SK-N-MC (cell line): ENCODE measurements around the gene WDR7.

Experiments used
- DNase-seq: peaks from one replicate; pipeline ENCODE4 v3.0.0-alpha.2; 2011; ENCODE audit warnings: low read depth, low spot score
- H3K27ac ChIP-seq: fragments of 200-600 bp; sonication (generic); 2 replicates; pipeline ENCODE4 v1.5.1; 2016; ENCODE audit warnings: mixed run types
- H3K36me3 ChIP-seq: fragments of 200-600 bp; sonication (generic); 2 replicates; pipeline ENCODE4 v1.6.1; 2017; ENCODE audit warnings: antibody characterized with exemption, low read length, mixed read lengths; ENCODE audit not compliant: insufficient read depth
- H3K4me3 ChIP-seq: fragments of 200-600 bp; sonication (generic); 2 replicates; pipeline ENCODE4 v1.5.1; 2016
- H3K9ac ChIP-seq: fragments of 200-600 bp; sonication (generic); 2 replicates; pipeline ENCODE4 v1.8.0; 2017; ENCODE audit warnings: mixed run types, mixed read lengths; ENCODE audit not compliant: insufficient read length
- H3K9me3 ChIP-seq: fragments of 200-600 bp; sonication (generic); 2 replicates; pipeline ENCODE4 v1.6.1; 2017; ENCODE audit warnings: low read depth, mild to moderate bottlenecking, antibody characterized with exemption, low read length, moderate library complexity, mixed read lengths
- EZH2 ChIP-seq: fragments of 200-600 bp; sonication (generic); IDR thresholded peaks from one replicate; pipeline ENCODE4 v1.6.1; 2017; ENCODE audit warnings: antibody characterized with exemption
- FOXP2 ChIP-seq: optimal IDR thresholded peaks from 2 replicates; pipeline ENCODE3; 2011; ENCODE audit warnings: mild to moderate bottlenecking, moderate library complexity; ENCODE audit not compliant: insufficient read depth; ENCODE audit errors: extremely low read length, control extremely low read depth
- POLR2AphosphoS5 ChIP-seq: IDR thresholded peaks from 2 replicates; pipeline ENCODE4 v1.6.1; 2012; ENCODE audit warnings: mild to moderate bottlenecking, low read depth, low read length, borderline replicate concordance

The WDR7 gene

GRCh38 chr18:56927786-56928185 lies 276.6 kb downstream of the WDR7 start:
- Histone ChIP-seq H3K27ac (no peak overlapping the region), H3K4me3 (no peak overlapping the region), H3K9ac (no peak overlapping the region), H3K9me3 (no peaks in the 10 kb centered on the region), H3K36me3 (no peaks in the 10 kb centered on the region)
- no peak for DNase-seq
- TF ChIP-seq POLR2AphosphoS5 = no peak
- no peak for TF ChIP-seq FOXP2

- Histone ChIP-seq H3K36me3 (no peaks in the 10 kb centered on the region), H3K9ac (no peak overlapping the region), H3K9me3 (no peaks in the 10 kb centered on the region), H3K4me3 (no peak overlapping the region), H3K27ac (no peak overlapping the region)
- TF ChIP-seq EZH2 = no peak
- no peak for TF ChIP-seq FOXP2
- no peak for TF ChIP-seq POLR2AphosphoS5
- no peak for DNase-seq
These were observed 278.7 kb downstream of the WDR7 start for GRCh38 chr18:56929886-56930285.

GRCh38 chr18:56933472-56933871 lies 282.3 kb downstream of the WDR7 start:
- H3K9ac ChIP-seq = no peak overlapping the region
- no peak for DNase-seq

DNA sequence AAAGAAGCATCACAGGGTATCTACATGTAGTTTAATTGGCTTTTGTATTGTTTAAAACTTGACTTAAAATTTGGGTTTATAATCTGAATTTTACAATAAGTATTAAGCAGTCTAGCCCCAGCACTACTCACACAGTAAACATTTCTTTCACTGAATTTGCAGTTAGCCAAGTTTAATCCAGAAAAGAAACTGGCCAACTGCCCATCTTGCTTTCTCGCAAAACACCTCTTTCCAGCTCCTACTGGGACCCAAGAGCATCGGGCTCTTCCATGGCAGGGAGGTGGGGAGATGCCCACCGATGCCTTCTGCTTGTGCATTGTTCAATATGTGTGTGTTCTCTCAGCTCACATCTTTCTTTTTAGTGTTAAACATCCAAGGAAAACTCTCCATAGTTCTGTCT lies 283.0 kb downstream of the WDR7 start:
- Histone ChIP-seq H3K9ac (no peak overlapping the region), H3K27ac (no peak overlapping the region), H3K4me3 (no peak overlapping the region), H3K36me3 (no peaks in the 10 kb centered on the region), H3K9me3 (no peaks in the 10 kb centered on the region)
- TF ChIP-seq FOXP2 = no peak
- TF ChIP-seq POLR2AphosphoS5 = no peak
- no peak for TF ChIP-seq EZH2
- DNase-seq = no peak

More at GRCh38 chr18:56933472-56933871, 282.3 kb downstream of the WDR7 start:
- Histone ChIP-seq H3K36me3 (no peaks in the 10 kb centered on the region), H3K4me3 (no peak overlapping the region), H3K27ac (no peak overlapping the region), H3K9me3 (no peaks in the 10 kb centered on the region)
- TF ChIP-seq EZH2 (no peak), FOXP2 (no peak), POLR2AphosphoS5 (no peak)

DNA sequence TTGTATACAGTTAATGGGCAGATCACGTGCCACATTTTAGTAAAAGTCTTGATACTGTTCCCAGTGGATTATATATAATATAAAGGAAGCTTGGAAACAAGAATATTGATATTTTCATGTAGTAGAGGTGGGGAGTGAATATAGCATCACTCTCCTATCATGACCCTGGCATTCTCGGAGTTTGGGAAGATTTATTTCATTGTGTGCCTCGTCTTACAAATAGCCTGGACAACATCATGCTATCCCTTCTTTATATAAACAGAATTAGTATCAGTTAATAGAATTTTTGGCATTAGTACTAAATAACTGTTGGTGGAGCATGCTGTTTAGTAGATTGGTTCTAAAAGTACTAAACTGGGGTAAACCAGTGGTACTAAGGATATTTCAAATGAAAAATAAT lies 283.7 kb downstream of the WDR7 start:
- no peaks in the 10 kb centered on the region for H3K9me3 ChIP-seq
- no peaks in the 10 kb centered on the region for H3K36me3 ChIP-seq
- TF ChIP-seq POLR2AphosphoS5 (no peak), FOXP2 (no peak), EZH2 (no peak)
- H3K27ac ChIP-seq = no peak overlapping the region
- DNase-seq = no peak
- H3K4me3 ChIP-seq = no peak overlapping the region
- H3K9ac ChIP-seq = no peak overlapping the region

- TF ChIP-seq FOXP2 (no peak), EZH2 (no peak), POLR2AphosphoS5 (no peak)
- Histone ChIP-seq H3K9ac (no peak overlapping the region), H3K4me3 (no peak overlapping the region), H3K9me3 (no peaks in the 10 kb centered on the region), H3K36me3 (no peaks in the 10 kb centered on the region), H3K27ac (no peak overlapping the region)
- DNase-seq = no peak
These were observed 284.4 kb downstream of the WDR7 start for GRCh38 chr18:56935434-56936040.

DNA sequence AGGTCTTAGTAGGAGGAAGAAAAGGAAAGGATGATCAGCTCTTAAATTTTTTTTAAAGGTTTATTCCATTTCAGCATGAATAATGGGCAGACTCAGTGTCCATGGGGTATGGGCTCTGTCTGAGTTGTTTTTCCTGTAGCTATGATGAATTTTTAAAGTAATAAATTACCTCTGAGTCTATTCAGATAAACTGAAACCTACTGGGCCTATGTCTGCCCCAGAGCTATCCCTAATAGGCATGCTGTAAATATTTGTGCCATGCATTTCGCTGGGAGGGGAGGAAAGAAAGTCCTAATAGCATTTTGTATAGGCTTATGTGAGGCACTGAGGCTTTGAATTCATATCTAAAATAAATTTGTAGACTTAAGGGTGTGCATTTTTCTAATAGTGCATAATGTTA lies 285.3 kb downstream of the WDR7 start:
- H3K4me3 ChIP-seq = no peak overlapping the region
- H3K36me3 ChIP-seq = no peaks in the 10 kb centered on the region
- no peak for TF ChIP-seq FOXP2
- no peak for TF ChIP-seq POLR2AphosphoS5
- no peak for TF ChIP-seq EZH2
- DNase-seq = no peak
- H3K9ac ChIP-seq = no peak overlapping the region
- H3K27ac ChIP-seq = no peak overlapping the region
- H3K9me3 ChIP-seq = no peaks in the 10 kb centered on the region

- TF ChIP-seq EZH2 (no peak), POLR2AphosphoS5 (no peak), FOXP2 (no peak)
- H3K36me3 ChIP-seq = no peaks in the 10 kb centered on the region
- no peak overlapping the region for H3K27ac ChIP-seq
- H3K9ac ChIP-seq = no peak overlapping the region
- H3K9me3 ChIP-seq = no peaks in the 10 kb centered on the region
- no peak overlapping the region for H3K4me3 ChIP-seq
- no peak for DNase-seq
These were observed 286.8 kb downstream of the WDR7 start for GRCh38 chr18:56937874-56938430.
